ENCODE results near the gene L3MBTL4. TPM values are rescaled to one million over a fixed set of nuclear protein-coding genes. Genes with fewer than 3 reads are reported as not detected.

The L3MBTL4 gene
- total RNA-seq, 1 donor from 2014 or later = 0.34 TPM

DNA sequence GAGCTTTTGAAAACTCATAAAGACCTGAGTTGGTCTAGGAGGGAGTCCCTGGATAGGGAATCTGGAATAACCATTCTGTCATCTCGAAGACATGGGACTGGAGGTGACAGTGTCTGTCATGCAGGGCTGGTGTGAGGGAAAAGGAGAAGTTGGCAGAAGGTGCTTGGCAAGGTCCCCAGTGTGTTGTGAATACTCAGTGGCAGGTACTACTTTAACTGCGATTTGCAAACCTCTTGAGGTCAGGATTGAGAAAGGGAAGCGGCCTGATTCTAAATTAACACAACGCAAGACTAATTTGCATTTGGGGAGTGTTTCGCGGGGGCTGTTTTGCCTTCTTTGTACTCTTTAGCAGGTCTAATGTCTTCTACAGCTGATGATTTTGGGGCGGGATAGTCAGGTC is 442.4 kb downstream of the L3MBTL4 start:
- Mint-ChIP-seq H3K9me3 (no peaks in the 10 kb centered on the region), H3K4me1 (peaks cover 18% of the 10 kb centered on the region), H3K36me3 (no peaks in the 10 kb centered on the region), H3K27me3 (ENCODE audit: insufficient read depth, low read depth) (peaks cover 7% of the 10 kb centered on the region), H3K4me3 (no peak overlapping the region), H3K27ac (no peak overlapping the region)
- no peak overlapping the region for H3K9ac ChIP-seq
- H3K36me3 ChIP-seq = no peaks in the 10 kb centered on the region
- H3K27ac ChIP-seq = no peak overlapping the region
- no peaks in the 10 kb centered on the region for H3K27me3 ChIP-seq
- no peak overlapping the region for H3K4me2 ChIP-seq
- H4K20me1 ChIP-seq (ENCODE audit: low read depth) = no peaks in the 10 kb centered on the region
- DNase-seq (ENCODE audit: low spot score) = no peak
- H3F3A ChIP-seq (ENCODE audit: low read depth) = no peaks in the 10 kb centered on the region
- no peak for TF ChIP-seq EZH2 (IDR thresholded peaks at IDR 0.05)
- TF ChIP-seq, protein P1, sequence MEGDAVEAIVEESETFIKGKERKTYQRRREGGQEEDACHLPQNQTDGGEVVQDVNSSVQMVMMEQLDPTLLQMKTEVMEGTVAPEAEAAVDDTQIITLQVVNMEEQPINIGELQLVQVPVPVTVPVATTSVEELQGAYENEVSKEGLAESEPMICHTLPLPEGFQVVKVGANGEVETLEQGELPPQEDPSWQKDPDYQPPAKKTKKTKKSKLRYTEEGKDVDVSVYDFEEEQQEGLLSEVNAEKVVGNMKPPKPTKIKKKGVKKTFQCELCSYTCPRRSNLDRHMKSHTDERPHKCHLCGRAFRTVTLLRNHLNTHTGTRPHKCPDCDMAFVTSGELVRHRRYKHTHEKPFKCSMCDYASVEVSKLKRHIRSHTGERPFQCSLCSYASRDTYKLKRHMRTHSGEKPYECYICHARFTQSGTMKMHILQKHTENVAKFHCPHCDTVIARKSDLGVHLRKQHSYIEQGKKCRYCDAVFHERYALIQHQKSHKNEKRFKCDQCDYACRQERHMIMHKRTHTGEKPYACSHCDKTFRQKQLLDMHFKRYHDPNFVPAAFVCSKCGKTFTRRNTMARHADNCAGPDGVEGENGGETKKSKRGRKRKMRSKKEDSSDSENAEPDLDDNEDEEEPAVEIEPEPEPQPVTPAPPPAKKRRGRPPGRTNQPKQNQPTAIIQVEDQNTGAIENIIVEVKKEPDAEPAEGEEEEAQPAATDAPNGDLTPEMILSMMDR (IDR thresholded peaks at IDR 0.05) = no peak
- TF ChIP-seq EZH2phosphoT487 (IDR thresholded peaks at IDR 0.05) = no peak
- no peak overlapping the region for H3K4me3 ChIP-seq
- no peaks in the 10 kb centered on the region for H3K4me1 ChIP-seq
- H3K9me3 ChIP-seq (ENCODE audit: low read depth) = no peaks in the 10 kb centered on the region
- H2AFZ ChIP-seq (replicated peaks) = no peak overlapping the region
- no peaks in the 10 kb centered on the region for H3K79me2 ChIP-seq (ENCODE audit: low read depth)

- Histone ChIP-seq H3K4me2 (no peak overlapping the region), H3K4me1 (peaks cover 7% of the 10 kb centered on the region), H3K4me3 (no peak overlapping the region), H3K27me3 (no peaks in the 10 kb centered on the region), H2AFZ (replicated peaks) (no peak overlapping the region), H3F3A (ENCODE audit: low read depth) (no peaks in the 10 kb centered on the region), H3K27ac (no peak overlapping the region), H3K9me3 (ENCODE audit: low read depth) (no peaks in the 10 kb centered on the region), H4K20me1 (ENCODE audit: low read depth) (no peaks in the 10 kb centered on the region), H3K79me2 (ENCODE audit: low read depth) (no peaks in the 10 kb centered on the region), H3K36me3 (no peaks in the 10 kb centered on the region), H3K9ac (no peak overlapping the region)
- no peaks in the 10 kb centered on the region for H3K36me3 Mint-ChIP-seq
- DNase-seq (ENCODE audit: low spot score) = no peak
- no peak overlapping the region for H3K27ac Mint-ChIP-seq
- H3K4me3 Mint-ChIP-seq = no peak overlapping the region
- H3K27me3 Mint-ChIP-seq (ENCODE audit: insufficient read depth, low read depth) = peaks cover 3% of the 10 kb centered on the region
- peaks cover 31% of the 10 kb centered on the region for H3K4me1 Mint-ChIP-seq
- H3K9me3 Mint-ChIP-seq = no peaks in the 10 kb centered on the region
- TF ChIP-seq EZH2phosphoT487 (IDR thresholded peaks at IDR 0.05) = no peak
- TF ChIP-seq EZH2 (IDR thresholded peaks at IDR 0.05) = no peak
- TF ChIP-seq, protein P1 (IDR thresholded peaks at IDR 0.05) = no peak
These were observed 444.7 kb downstream of the L3MBTL4 start for GRCh38 chr18:5969989-5970403.

DNA sequence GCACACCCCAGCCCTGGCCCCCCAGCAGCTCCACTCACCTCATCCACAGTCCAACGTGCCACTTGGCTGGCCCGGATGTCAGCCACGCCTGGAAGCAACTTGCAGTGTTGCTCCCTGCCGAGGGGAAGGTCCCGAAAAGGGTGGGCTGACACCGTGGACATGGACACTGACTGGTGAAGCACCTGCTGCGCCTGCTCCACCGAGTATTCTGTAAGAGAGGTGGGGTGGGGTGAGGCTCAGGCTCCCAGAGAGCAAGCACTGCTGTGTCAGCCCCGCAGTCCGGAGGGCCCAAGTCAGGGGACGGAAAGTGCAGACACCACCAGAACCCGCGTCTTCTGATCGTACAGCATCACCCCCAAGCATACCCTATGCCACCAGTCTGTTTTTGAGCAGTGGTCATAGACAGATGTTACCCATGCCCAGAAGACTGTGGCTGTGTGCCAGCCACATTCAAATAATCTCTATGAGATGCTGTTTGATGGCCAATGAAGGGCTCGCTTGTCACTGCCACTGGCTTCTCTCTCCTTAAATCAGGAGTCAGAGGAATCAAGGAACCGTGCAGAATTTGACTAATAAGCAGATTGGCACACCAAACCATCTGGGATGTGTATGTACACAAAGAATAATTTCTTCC is 445.2 kb downstream of the L3MBTL4 start:
- Histone ChIP-seq H3K79me2 (ENCODE audit: low read depth) (no peaks in the 10 kb centered on the region), H4K20me1 (ENCODE audit: low read depth) (no peaks in the 10 kb centered on the region), H3K4me3 (no peak overlapping the region), H3K27me3 (no peaks in the 10 kb centered on the region), H3K36me3 (no peaks in the 10 kb centered on the region), H3K4me2 (no peak overlapping the region), H3K4me1 (peaks cover 10% of the 10 kb centered on the region), H3K27ac (no peak overlapping the region), H3F3A (ENCODE audit: low read depth) (no peaks in the 10 kb centered on the region), H3K9me3 (ENCODE audit: low read depth) (no peaks in the 10 kb centered on the region), H3K9ac (no peak overlapping the region), H2AFZ (replicated peaks) (no peak overlapping the region)
- TF ChIP-seq, protein P1 (IDR thresholded peaks at IDR 0.05) = no peak
- TF ChIP-seq EZH2phosphoT487 (IDR thresholded peaks at IDR 0.05) = no peak
- no peak for TF ChIP-seq EZH2 (IDR thresholded peaks at IDR 0.05)
- Mint-ChIP-seq H3K9me3 (no peaks in the 10 kb centered on the region), H3K27me3 (ENCODE audit: insufficient read depth, low read depth) (peaks cover 3% of the 10 kb centered on the region), H3K4me3 (no peak overlapping the region), H3K27ac (no peak overlapping the region), H3K4me1 (peaks cover 36% of the 10 kb centered on the region), H3K36me3 (no peaks in the 10 kb centered on the region)
- no peak for DNase-seq (ENCODE audit: low spot score)

All from neural progenitor cell (in vitro differentiated cells).